NCI-H69 (cell line): ENCODE data around the gene CD300C.
A peak's percentile ranks its signal among the peaks of the same experiment; 100 is the strongest.
"Not testable (repeated sequence)": the region's sequence is repeated elsewhere in the genome, so short reads cannot be mapped to it uniquely, and the experiment has no call there.

ENCODE experiments used
- DNase-seq: peaks from one replicate; lab custom pipeline; 2025; lab: John Stamatoyannopoulos, UW

Gene CD300C

DNA sequence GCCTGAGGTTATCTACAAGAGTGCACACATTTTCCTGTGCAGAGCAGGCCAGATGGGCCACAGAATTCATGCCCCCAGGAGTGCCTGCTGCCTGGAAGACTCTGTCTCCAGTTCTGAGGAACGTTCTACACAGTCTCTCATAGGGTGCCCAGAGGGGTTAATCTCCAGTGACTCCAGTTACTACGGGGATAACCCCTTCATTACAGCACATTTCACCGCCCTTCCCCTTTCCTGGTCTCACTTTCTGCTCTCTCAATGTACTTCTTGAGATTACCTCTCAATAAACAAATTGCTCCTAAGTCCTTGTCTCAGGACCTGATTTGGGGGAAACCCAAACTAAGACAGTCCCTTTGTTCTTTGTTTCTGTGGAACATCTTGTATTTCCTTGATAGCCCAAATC lies 15.7 kb upstream of the CD300C start:
- no peak for DNase-seq

DNA sequence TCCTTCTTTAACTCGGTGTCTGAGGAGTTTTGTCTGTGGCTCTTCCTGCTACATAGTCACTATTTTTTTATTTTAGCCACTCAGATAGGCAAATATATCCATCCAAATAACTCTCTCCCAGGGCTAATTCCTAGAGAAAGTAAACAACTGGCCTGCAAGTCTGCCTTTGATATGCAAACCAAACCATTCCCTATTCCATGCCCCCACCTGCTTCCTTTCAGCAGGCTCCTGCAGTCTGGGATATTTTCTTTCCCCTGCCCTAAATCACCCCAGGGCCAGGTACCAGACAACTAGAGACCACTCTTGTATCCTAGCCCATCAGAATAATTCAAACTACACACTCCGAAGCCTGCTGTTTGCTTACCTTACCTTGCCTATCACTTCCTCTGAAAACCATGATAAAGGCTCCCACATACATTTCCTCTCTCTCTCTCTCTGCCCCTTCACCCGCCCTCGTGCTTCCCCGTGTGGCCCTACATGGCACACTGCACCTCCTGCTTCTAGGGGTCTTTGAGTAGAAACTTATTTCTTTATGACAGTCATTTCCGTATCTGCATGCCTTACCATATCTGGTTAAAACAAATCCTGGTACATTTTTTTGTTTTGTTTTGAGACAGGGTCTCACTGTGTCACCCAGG lies 13.1 kb upstream of the CD300C start:
- DNase-seq, result no peak

DNA sequence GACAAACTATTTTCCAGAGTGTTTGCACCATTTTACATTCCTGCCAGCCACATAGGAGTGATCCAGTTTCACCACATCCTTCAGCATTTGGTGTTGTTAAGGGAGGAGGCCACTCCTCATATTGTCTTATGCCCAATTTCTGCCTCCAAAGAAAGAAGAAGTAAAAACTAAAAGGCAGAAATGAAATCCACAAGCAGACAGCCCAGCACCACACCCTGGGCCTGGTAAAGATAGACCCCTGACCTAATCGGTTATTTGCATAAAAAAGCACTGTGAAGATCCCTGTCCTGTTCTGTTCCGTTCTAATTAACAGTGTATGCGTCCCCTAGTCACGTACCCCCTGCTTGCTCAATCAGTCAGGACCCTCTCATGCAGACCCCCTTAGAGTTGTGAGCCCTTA lies 12.5 kb upstream of the CD300C start:
- DNase-seq, result not testable (repeated sequence)

DNA sequence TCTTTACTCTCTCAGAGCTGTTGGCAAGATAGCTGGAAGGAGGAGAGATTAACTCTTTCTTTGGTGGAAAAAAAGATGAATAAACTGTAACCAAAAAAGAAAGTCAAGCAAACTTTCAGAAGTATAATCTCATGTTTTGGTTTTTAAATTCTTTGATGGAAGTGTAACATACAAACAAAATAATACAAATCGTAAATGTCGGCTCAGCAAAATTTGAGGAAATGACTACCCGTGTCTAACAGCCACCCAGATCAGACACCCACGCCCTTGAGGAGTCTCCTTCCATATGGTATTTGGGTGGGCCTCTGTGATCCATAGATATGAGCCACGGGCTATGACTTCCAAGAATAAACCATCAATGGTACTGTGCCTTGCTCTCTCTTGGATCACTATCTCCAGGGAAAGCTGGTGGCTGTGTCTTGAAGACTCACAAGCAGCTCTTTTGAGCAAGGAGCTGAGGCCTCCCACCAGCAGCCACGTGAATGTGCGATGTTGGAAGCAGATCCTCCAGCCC lies 9.6 kb upstream of the CD300C start:
- DNase-seq, result no peak

DNA sequence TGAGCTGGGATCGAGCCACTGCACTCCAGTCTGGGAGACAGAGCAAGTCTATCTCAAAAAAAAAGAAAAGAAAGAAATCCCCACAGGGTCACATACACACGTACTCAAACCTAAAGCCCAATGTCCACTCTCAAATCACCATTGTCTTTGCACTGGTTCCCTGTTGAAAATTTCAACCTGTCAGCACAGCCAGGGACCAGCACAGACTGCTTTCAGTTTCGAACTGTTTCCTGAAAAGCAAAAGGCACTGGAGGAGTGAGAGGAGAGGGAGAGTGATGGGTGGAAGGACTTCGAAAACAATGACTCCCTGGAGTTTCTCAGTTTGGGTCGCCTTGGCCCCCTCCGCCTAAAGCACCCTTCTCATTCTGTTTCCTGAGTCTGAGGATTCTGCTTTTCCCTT lies 9.0 kb upstream of the CD300C start:
- DNase-seq, result no peak

DNA sequence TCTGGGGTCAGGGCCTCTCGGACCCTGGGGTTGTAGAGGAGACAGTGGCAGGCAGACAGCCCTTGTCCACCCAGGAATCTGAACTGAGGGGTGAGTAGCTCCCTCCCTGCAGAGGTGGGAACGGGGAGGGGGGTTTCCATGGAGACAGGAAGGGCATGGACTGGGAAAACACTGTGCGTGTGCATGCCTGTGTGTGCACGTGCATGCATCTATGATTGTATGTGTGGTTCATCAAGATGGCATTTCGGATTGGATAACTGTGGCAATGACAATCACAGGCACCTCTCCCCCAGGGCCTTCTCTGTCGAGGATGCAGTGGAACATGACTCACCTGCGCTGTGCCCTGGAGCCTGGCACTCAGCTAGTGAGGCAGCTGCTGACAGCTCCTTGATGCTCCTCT lies 6.1 kb upstream of the CD300C start:
- DNase-seq, result peak; percentile 11

DNA sequence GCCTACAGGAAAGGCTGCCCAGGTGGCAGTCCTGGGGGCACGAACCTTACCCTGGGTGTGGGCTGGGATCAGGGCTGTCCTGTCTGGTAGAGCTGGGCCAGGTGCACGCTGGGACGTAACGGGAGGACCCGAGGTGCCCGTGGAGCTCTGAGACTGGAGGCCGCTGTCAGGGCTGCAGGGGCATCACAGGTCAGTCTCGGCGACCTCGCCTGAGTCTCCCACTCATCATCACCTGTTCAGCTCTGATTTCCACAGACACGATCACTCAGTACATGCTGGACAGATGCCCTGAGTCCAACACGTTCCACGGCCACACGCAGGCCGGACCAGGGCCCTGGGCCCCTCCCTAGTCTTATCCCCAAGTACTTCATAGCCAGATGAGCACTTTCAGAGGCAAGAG lies 4.7 kb upstream of the CD300C start:
- DNase-seq, result no peak

DNA sequence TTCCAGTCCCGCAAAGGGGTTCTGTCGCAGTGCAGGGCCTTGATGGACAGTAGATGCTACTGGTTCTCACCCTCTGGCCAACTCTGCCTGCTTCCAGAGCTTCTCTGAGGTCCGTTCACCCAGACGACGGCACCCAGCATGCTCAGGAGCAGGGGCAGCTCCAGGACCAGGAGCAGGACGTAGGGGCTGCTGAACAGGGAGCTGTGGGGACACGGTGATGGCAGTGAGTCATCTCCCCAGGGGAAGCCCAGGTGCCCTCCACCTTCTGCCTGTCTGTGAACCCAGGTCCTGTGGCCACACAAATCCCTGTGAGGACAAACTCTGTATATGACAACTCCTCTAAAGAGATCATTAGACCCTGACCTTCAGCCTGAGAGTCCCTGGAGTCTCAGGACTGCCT lies 3.4 kb upstream of the CD300C start:
- no peak for DNase-seq

DNA sequence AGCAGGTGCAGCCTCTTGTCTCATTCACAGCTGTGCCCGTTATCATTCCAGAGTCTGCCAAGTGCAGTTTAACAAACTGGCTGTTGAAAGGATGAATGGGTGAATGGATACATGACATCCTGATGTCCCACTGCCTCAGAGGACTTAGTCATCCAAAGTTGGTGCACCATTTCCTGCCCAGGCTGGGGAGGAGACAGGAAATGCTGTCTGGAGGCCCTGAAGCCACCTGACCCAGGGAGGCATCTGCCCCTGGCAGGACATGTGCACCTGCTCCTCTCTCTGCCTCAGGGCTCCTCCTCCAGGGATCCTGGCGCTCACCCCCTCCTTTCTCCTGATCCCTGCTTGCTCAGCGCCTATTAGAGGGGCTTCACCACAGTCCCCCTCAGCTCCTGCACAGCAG lies 1.8 kb upstream of the CD300C start:
- DNase-seq, result no peak

DNA sequence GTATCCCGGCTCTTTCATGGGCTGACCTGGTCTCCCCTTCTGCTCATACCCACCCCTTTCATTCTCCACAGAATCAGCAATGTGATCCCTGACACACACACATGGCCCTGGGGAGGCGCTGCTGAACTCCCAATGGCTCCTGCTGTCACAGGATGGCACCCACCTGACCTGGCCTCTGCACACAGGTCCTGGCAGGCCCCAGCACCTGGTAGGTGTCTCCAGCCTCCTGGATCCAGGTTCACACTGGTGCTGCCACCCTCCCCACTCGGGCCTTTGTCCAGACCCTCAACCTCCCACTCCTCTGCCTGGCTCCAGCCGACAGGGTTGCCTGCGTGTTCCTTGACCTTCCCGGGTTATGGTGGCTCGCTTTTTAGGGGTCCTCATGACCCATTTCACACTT lies 1.3 kb upstream of the CD300C start:
- DNase-seq, result no peak

DNA sequence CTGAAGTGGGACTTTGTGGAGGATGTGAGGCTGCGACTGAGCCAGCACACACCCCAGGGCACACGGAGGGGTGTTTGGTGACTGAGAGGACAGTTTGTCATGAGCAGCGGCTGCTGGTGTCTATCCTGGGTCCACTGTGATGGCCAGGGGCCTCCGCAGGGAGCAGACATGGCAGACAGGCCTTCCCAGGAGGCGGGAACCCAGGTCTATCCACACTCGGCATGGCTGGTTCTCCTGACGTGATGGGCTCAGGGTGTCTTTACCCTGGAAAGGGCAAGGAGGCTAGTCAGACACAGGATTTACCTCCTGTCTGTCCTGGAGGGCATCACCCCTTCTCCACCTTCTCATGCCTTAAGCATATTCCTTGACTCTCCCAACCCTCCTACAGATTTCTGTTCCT lies 671 bp upstream of the CD300C start:
- no peak for DNase-seq

DNA sequence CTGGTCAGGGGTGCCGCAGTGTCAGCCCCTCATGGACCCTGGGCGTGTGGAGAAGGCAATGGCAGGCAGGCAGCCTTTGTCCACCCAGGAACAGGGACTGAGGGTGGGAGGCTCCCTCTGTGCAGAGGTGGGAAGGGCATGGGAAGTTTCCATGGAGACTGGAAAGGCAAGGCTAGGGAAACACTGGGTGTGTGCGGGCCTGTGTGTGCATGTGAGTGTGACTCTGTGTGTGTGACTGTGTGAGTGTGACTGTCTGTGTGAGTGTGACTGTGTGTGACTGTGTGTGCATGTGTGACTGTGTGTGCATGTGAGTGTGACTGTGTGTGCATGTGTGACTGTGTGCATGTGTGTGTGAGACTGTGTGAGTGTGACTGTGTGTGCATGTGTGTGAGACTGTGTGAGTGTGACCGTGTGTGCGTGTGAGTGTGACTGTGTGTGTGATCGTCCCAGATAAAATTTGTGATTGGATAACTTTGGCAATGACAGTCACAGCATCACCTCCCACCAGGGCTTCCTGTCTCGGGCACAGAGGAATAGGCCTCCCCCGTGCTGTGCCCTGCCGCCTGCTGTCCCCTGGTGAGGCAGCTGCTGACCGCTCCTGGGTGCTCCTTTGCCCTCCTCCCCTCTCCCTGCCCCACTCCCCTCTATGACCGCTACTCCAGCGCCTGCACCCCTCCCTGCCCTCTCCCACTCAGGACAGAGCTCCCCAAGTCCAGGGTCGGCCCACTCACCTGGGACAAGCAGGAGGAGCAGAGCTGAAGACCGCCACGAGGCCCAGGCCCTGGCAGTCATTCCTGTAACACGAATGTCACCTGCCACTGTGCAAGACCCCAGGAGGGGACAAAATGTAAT lies 698 bp downstream of the CD300C start:
- DNase-seq, result no peak

DNA sequence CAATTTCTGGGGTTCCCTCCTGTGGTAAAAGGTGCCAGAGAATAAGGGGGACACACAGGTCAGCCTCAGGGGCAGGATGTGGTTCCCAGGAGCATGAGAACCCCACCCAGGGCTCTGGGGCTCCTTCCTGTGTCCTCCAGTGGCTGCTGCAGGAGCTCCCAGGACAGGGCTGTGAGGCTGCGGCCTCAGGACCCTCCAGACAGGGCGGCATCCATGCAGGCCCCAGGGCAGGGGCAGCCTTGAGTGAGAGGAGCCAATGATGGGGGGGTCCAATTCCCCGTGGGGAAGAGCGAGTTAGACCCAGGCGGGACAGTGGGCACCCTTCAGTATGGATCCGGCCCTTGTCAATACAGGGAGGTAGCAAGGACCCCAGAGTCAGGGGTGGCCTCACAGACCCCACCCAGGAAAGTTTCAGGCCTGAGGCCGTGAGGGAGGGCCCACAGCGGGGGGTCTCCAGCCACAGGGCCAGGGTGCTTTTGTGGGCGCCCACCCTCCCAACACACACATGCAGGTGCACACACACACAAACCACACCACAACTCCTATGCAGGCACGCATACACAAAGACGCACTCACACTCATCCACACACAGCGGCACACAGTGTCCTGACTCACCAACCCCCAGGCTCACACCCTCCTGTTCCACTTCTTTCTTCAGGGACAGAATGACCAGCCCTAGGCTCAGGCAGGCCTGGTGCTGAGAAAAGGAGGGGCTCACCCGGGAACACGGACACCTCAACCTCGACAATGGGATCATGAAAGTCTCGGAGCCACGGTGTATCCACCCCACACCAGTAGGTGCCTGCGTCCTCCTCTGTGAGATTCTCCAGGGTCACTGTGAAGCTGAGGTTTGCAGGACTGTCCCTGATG lies 1.8 kb downstream of the CD300C start:
- DNase-seq, result no peak

DNA sequence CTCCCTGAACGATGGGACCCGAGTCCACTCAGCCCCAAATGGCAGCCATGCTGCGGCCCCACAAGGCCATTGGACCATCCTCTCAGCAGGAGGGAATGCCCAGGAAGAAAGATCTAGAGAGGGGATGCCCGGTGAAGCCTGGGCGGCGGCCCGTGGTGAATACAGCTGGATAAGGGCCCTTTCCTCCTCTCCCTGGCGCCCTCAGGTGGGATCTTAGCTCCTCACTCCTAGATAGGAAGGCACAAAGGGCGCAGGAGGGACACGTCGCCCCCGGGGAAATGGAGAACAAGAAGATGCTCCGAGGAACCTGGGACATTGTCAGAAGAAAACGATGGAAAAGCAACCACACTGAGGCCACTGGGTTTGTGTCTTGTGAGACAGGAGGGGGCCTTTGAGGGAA lies 2.5 kb downstream of the CD300C start:
- no peak for DNase-seq

DNA sequence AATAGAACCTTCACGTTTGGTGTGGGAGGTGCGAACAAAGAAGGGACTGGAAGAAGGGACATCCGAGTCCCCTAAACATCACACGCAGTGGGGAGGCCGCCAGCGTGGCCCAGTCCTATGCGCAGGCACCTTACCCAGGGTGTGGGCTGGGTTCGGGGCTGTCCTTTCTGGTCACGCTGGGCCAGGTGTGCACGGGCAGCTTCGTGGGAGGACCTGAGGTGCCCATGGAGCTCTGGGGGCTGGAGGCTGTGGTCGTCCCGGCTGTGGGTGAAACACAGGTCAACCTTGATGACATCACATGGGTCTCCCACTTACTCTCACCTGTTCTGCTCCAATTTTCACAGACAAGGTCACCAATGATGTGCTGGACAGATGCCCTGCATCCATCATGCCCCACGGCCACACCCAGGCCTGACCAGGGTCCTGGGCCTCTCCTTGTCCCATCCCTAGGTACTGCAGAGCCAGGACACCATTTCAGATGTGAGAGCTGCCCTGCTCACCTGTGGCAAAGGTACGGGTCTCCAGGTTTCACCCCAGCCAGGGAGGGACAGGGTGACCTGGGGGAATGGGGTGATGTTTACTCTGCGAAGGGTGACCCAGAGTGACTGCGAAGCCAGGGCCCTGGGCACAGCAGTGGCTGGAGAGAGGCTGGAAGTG lies 3.1 kb downstream of the CD300C start:
- DNase-seq, result no peak

DNA sequence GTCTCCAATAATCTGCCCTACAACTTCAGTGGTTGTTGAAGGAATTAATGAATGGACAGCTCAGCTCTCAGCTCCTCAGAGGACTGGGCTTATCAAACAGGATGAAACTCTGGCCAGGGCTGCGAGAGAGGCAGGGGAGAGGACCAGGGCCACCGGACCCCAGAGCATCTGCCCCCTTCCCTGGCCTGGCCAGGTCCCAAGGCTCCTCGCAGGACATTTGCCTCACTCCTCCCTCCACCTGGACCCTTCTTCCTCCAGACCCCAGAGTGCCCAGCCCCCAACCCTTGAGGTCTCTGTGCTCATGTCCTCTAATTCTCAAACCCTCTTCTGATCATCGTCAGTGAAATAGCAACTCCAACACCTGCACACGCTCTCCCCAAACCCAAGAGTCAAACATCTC lies 3.7 kb downstream of the CD300C start:
- DNase-seq, result no peak

DNA sequence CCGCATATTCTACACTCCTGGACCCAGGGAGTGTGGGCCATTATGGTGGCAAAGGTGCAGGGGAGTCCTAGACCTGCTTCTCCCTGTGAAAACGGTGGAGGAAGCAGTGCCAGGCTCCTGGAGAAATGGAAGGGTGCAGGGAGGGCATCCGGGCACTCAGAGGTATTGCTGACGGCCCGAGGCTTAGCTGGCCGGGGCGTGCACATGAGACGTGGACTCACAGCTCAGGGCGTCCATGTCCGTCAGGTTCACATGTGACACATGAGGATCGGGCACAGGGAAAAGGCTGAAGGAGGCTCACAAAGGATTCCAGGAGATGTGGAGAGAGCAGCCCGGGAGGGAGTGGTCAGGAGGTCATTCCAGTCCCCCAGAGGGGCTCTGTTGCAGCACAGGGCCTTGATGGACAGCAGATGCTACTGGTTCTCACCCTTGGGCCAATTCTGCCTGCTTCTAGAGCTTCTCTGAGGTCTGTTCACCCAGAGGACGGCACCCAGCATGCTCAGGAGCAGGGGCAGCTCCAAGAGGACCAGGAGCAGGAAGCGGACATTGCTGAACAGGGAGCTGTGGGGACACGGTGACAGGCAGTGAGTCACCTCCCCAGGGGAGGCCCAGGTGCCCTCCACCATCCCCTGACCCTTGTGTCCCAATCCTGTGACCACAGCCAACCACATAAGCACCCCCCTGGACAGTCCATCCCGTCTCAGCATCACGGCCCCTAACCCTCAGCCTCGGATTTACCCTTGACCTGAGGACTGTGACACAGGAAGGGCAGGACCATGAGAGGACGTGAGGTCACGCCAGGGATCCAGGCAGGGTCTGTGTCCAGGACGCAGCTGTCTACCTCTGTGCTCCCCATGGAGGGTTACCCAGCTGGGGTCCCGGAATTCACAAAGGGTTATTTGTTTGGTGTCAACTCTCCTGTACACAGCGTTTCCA lies 4.5 kb downstream of the CD300C start:
- DNase-seq, result no peak

DNA sequence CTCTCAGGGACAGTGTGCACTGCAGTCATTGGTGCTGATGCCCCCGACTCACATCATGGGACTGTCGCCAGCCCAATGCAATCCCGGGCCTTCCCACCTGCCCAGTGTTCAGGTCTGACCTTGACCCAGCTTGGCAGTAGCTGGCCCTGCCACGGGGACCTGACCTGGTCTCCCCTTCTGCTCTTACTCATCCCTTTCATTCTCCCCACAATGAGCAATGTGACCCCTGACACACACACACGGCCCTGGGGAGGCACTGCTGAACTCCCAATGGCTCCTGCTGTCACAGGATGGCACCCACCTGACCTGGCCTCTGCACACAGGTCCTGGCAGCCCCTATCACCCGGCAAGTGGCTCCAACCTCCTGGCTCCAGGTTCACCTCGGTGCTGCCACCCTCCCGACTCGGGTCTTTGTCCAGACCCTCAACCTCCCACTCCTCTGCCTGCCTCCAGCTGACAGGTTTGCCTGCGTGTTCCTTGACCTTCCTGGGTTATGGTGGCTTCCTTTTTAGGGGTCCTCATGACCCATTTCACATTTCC lies 6.6 kb downstream of the CD300C start:
- no peak for DNase-seq

DNA sequence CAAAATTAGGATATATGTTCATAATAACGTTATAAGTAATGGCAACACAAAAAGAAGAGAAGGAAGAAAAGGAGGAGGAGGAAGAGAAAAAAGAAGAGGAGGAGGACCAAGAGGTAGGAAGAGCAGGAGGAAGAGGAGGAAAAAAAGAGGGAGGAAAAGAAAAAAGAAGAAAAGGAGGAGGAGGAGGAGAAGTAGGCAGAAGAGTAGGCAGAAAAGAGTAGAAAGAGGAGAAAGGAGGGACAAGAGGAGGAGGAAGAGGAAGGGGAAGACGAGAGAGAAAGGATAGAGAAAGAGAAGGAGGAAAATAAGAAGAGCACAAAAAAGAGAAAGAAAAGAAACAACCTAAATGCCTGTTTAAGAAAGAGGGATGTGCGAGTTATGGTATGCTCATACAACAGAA lies 9.0 kb downstream of the CD300C start:
- no peak for DNase-seq

DNA sequence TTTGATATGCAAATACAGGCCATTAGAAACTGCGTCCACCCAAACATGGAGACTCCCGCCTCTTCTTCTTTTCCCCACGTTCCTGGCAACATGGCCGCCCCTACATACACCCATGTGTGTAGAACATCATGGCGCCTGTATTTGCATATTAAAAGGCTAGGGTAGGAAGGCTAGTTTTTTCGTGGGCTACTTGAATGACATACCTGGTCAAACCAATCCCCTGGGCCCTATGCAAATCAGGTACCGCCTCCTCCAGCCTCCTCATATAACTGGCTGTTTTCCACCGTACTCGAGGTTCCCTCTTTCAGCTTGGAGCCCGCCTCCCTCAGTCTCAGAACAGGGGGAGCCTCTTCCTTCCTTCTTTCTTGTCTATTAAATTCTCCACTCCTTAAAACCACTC lies 13.8 kb downstream of the CD300C start:
- no peak for DNase-seq
